Measurements from ENCODE around the gene IGSF21.

The IGSF21 gene

DNA sequence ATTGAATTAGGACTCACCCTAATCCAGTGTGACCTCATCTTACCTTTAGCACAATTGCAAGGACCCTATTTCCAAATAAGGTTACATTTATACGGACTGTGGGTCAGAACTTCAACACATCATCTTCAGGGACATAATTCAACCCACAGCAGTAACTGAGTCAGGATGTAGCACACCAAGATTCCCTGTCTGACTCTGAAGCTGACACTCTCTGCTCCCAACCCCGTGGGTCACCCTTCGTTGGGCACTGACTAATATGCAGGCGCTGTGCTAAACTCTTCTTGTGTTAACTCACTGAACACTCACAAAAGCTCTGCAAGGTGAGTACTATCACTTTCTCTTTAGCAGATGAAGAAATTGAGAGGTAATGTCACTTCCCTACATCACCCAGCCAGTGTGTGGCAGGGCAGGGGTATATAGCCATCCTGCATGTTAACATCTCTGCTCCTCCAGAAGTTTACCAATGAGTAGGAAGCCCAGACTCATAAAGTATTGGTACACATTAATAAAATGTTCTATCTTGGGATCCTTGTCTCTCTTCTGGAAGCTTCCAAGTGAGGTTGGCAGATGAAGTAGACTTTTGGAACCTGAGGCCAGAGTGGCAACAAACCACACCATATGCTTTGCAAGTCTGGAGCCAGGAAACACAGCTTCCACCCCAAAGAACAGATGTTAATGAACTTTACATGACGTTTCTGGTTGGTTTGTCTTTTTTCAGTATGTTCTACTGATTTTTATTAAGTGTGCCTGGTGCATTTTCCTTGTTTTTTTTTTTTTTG is 233.9 kb downstream of the IGSF21 start:
- H3K27ac ChIP-seq: no peak overlapping the region
- ChIA-PET CTCF (no interaction called here), POLR2A (ENCODE audit: low non-redundant PET) (no interaction called here)
- TF ChIP-seq, protein P1, sequence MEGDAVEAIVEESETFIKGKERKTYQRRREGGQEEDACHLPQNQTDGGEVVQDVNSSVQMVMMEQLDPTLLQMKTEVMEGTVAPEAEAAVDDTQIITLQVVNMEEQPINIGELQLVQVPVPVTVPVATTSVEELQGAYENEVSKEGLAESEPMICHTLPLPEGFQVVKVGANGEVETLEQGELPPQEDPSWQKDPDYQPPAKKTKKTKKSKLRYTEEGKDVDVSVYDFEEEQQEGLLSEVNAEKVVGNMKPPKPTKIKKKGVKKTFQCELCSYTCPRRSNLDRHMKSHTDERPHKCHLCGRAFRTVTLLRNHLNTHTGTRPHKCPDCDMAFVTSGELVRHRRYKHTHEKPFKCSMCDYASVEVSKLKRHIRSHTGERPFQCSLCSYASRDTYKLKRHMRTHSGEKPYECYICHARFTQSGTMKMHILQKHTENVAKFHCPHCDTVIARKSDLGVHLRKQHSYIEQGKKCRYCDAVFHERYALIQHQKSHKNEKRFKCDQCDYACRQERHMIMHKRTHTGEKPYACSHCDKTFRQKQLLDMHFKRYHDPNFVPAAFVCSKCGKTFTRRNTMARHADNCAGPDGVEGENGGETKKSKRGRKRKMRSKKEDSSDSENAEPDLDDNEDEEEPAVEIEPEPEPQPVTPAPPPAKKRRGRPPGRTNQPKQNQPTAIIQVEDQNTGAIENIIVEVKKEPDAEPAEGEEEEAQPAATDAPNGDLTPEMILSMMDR (conservative IDR thresholded peaks at IDR 0.05; ENCODE audit: low read depth): no peak
- no peak for DNase-seq (ENCODE audit: low spot score)

DNA sequence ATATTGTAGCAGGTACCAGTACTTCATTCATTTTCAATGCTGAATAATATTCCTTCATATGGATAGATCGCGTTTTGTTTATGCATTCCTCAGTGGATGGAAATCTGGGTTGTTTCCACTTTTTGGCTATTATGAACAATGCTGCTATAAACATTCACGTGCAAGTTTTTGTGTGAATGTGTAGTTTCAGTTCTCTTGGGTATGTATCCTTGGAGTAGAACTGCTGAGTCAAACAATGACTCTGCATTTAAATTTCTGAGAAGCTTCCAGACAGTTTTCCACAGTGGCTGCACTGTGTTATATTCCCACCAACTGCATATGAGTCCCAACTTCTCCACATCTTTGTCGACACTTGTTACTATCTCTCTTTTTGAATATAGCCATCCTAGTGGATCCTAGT is 235.1 kb downstream of the IGSF21 start:
- no peak overlapping the region for H3K27ac ChIP-seq
- CTCF ChIA-PET: no interaction called here
- POLR2A ChIA-PET (ENCODE audit: low non-redundant PET): no interaction called here
- TF ChIP-seq, protein P1 (conservative IDR thresholded peaks at IDR 0.05; ENCODE audit: low read depth): no peak
- DNase-seq (ENCODE audit: low spot score): no peak

DNA sequence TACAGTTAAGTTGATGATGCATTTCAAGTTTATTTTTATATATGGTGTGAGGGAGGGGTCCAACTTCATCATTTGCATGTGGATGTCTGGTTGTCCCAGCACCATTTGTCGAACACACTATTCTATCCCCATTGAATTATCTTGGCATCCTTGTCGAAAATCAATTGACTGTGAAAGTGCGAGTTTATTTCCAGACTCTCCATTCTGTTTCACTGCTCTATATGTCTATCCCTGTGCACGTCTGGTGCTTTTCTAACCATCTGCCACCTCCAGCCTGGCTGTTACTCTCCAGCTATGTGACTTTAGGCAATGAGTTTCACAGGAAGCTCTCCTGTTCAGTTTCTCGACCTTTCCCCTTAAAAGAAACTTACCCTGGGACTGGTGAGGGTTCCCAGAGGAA is 236.0 kb downstream of the IGSF21 start:
- POLR2A ChIA-PET (ENCODE audit: low non-redundant PET): no interaction called here

DNA sequence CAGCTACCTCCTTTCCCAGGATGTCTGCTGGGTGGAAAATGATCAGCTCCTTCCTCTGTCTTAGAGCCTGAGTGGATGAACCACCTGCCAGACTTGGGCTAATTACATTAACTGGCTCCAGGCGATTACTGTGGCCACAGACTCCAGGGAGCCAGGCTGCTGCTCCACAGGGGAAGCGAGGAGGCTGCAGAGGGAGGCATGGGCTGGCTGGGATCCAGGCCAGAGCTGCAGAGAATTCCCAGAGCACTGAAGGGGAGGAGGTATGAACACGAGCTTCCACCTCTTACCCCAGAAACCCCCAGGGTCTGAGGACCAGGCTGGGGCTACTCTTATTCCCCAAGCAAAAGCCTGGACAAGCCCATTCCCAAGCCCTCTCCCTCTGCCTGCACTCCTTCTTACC is 237.2 kb downstream of the IGSF21 start:
- no peak overlapping the region for H3K27ac ChIP-seq
- POLR2A ChIA-PET (ENCODE audit: low non-redundant PET): no interaction called here
- TF ChIP-seq, protein P1 (conservative IDR thresholded peaks at IDR 0.05; ENCODE audit: low read depth): no peak
- DNase-seq (ENCODE audit: low spot score): no peak
- CTCF ChIA-PET: no interaction called here

More for the DNA sequence above, 236.0 kb downstream of the IGSF21 start:
- CTCF ChIA-PET: interaction anchor here (0.7 kb wide), 1 partner anchor 1000 kb away, joined by 3 read pairs; no protein-coding TSS in a partner anchor
- TF ChIP-seq, protein P1 (conservative IDR thresholded peaks at IDR 0.05; ENCODE audit: low read depth): no peak
- no peak for DNase-seq (ENCODE audit: low spot score)
- no peak overlapping the region for H3K27ac ChIP-seq

DNA sequence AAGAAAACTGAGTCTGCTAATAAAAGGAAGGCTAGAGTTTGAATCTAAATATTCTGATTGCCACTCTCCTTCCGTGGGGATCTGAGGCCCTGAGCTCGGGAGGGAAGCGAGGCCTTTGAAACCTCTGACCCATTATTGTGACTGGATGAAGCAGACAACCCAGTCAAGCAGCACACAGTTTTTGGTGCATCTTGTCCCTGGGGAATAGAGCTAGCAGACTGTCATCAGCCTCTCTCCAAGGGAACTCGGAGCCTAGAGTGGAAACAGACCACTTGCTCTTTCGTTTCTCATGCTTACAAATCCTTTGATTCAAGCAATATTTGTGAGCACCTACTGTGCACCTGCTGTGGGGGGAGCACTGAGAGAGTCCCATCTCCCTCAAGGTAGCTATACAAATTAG is 240.0 kb downstream of the IGSF21 start:
- TF ChIP-seq, protein P1 (conservative IDR thresholded peaks at IDR 0.05; ENCODE audit: low read depth): no peak
- H3K27ac ChIP-seq: no peak overlapping the region
- DNase-seq (ENCODE audit: low spot score): no peak
- ChIA-PET POLR2A (ENCODE audit: low non-redundant PET) (no interaction called here), CTCF (interaction anchor here (1.0 kb wide), 3 partner anchors 27 to 234 kb away, joined by 3 to 4 read pairs (median 4); no protein-coding TSS in a partner anchor)

DNA sequence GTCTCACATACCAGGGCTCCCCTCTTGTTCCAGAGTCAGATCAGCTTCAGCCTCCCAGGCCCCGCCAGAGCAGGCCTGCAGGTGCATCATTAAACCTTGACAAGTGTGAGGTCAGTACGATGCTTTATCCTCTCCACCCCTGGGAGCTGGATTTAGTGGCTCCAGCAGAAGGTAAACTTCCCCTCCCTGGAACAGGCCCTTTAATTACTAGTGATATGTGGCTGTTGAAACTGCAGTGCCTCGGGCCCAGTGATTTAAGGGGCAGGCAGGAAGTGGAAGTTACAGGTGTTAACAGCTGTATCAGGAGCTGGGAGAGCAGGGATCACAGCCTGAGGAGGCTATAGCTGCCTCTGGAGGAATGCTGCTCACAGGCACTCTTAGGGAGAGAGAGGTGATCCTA is 240.8 kb downstream of the IGSF21 start:
- TF ChIP-seq, protein P1 (conservative IDR thresholded peaks at IDR 0.05; ENCODE audit: low read depth): no peak
- POLR2A ChIA-PET (ENCODE audit: low non-redundant PET): interaction anchor here (0.6 kb wide), 1 partner anchor 18 kb away, joined by 3 read pairs; no protein-coding TSS in a partner anchor
- DNase-seq (ENCODE audit: low spot score): no peak
- CTCF ChIA-PET: interaction anchor here (1.0 kb wide), 1 partner anchor 49 kb away, joined by 4 read pairs; no protein-coding TSS in a partner anchor
- no peak overlapping the region for H3K27ac ChIP-seq
